ENCODE data around the gene INMT. TPM values are rescaled to one million over a fixed set of nuclear protein-coding genes. Genes with fewer than 3 reads are reported as not detected.
"Not testable (repeated sequence)": the region's sequence is repeated elsewhere in the genome, so short reads cannot be mapped to it uniquely, and the experiment has no call there.

The INMT gene
- total RNA-seq: 40.4 TPM
- long read RNA-seq, transcript INMT-201 (3 exons, 2,559 nt): major isoform, 5 of 8 reads
- long read RNA-seq, partial matches to known transcripts: 2 of 8 reads
- long read RNA-seq, other reads (novel, unspliced or antisense): 1 of 8 reads

DNA sequence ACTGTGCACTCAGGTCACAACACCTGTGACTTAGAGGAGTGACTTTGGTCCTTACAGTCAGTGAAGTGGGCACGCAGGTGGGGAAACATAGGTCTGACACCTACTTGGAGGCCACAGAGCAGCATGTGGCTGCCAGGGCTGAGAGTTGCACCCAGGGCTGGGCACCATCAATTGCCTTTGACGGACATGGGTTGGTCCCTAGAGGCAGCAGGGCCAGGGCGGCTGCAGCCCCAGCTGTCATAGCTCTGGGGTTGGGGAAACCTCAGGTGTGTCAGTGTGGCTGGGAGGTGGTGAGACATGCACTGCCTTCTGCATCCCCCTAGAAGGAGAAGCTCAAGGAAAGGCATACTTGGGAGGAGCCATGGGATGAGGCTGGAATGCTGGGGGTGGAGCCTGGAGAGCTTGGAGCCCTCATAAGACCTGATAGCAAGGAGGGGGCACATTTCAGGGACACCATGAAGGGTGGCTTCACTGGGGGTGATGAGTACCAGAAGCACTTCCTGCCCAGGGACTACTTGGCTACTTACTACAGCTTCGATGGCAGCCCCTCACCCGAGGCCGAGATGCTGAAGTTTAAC is at the start of gene INMT:
INMT (plus strand) TSS at position 440 of the 578 bp plus-strand sequence; CDS start at position 456, 16 bp downstream.
- ATAC-seq (ENCODE audit: poor library complexity) (peak; percentile 26), DNase-seq (no peak)
- intact Hi-C loops (cut with DNase I): no loop called here

DNA sequence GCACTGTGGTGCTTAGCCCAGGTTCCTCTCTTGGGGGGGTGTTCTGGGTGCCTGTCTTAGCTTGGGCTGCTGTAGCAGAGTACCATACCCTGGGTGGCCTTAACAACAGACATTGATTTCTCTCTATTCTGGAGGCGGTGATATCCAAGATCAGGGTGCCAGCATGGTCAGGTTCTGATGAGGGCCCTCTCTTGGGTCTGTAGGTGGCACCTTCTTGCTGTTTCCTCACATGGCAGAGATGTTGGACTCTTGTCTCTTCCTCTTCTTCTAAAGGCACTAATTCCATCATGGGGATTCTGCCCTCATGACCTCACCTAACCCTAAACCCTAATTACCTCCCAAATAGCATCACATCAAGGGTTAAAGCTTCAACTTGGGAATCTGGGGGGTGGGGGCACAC is 49.7 kb upstream of the INMT start:
- intact Hi-C loops (cut with DNase I): no loop called here
- DNase-seq (no peak), ATAC-seq (ENCODE audit: poor library complexity) (no peak)

- DNase-seq: no peak
- intact Hi-C loops (cut with DNase I): no loop called here
- no peak for ATAC-seq (ENCODE audit: poor library complexity)
These were observed 48.2 kb upstream of the INMT start for GRCh38 chr7:30703756-30704155.

DNA sequence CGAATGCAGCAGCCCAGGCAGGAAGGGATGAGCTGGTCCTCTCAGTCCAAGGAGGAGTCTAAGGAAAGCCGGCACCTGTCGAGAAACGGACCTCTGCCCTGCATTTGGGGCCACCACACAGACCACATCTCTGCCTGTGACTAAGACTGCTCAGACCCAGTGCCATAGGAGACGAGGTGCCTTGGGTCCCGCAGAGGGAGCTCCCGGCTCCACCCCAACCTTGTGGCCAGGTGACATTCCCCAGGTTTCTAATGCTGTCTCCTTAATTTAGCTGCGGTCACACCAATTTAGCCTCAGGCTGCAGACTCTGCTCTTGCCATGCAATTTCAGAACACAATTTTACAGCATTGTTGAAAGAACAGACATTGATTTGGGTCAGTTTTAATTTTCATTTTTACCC is 46.9 kb upstream of the INMT start:
- intact Hi-C loops (cut with DNase I): no loop called here
- DNase-seq: no peak
- no peak for ATAC-seq (ENCODE audit: poor library complexity)

- intact Hi-C loops (cut with DNase I): no loop called here
- ATAC-seq (ENCODE audit: poor library complexity) (no peak), DNase-seq (no peak)
These were observed 46.3 kb upstream of the INMT start for GRCh38 chr7:30705596-30705995.

DNA sequence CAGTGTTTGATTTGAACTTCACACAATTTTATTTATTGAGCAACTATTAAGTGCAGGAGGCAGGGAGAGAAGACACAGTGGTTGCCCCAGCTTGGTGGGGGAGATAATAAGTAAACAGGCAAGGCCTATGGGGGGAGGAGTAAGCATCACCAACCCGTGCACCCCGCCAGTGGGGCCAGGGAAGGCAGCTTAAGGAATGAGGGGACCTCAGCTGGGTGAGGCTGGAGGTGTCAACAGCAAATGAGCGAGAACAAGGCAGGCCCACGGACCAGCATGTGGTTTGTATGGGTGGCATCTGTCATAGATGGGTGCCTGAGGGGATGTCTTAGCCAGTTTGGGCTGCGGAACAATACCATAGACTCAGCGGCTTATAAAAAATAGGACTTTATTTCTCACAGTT is 45.6 kb upstream of the INMT start:
- DNase-seq (no peak), ATAC-seq (ENCODE audit: poor library complexity) (no peak)
- intact Hi-C loops (cut with DNase I): no loop called here

GRCh38 chr7:30706908-30707307 is 45.0 kb upstream of the INMT start:
- intact Hi-C loops (cut with DNase I): no loop called here
- ATAC-seq (ENCODE audit: poor library complexity): peak; percentile 13
- DNase-seq: no peak

DNA sequence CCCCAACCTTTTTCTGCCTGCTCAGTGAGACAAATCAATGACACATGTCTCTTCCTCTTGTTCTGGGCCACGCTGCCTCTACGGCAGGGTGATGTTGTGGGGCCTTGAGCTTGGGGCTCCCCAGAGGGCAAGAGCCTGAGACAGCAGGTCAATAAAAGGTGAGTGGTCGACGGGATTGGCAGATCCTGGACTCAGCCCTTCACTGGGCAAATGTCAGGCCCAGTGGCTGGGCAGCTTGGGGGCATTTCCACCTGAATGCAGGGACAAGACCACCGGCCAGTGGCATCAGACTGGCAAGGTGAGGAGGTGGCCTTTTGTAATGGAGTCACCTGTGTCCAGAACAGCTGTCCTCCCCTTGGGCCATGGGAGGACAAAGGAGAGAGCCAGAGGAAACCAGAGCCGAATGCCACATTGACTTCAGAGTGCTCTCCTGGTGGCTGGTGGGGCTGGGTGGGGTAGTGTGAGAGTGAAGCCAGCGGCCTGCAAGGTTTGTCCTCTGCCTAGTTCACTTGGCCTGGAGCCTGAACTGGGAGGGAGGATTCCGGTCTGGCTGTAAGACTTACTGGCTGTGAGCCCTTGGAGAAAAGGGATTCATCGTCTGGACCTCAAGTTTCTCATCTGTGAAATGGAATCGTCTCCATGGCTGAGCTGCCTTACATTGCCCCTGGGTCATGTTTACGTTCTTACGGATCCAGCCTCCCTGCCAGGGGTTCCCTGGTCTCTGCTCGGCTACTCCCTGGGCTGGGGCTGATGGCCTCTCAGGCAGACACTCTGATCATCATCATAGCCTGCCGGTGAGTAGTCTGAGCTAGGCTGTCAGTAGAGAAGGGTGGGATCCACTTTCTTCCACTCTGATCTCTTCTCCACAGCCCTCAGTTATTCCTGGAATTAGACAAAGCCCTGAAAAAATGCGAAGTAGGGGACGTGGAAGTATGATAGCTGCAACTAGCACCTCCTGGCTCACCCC is 44.3 kb upstream of the INMT start:
- intact Hi-C loops (cut with DNase I): no loop called here
- ATAC-seq (ENCODE audit: poor library complexity): peak; percentile 79
- peak; percentile 79 for DNase-seq

DNA sequence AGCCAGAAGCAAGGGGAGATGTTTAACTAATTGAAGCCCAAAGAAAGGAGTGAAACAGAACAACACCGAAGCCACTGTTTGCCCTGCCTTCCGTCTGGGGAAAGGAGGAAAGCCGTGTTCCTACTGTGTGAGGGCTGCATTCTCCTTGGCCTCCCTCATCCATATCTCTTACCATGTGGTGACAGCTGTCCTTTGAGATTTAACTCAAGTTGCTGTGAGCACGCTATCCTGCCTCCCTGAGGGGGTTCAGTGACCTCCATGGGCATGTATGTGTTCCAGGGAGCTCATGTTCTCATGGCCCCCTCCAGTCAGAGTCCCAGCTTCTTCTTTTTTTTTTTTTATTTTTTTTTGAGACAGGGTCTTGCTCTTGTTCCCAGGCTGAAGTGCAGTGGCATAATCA is 43.5 kb upstream of the INMT start:
- DNase-seq (no peak), ATAC-seq (ENCODE audit: poor library complexity) (peak; percentile 52)
- intact Hi-C loops (cut with DNase I): no loop called here

- DNase-seq (peak; percentile 67), ATAC-seq (ENCODE audit: poor library complexity) (peak; percentile 81)
- intact Hi-C loops (cut with DNase I): no loop called here
These were observed 43.0 kb upstream of the INMT start for GRCh38 chr7:30708983-30709382.

DNA sequence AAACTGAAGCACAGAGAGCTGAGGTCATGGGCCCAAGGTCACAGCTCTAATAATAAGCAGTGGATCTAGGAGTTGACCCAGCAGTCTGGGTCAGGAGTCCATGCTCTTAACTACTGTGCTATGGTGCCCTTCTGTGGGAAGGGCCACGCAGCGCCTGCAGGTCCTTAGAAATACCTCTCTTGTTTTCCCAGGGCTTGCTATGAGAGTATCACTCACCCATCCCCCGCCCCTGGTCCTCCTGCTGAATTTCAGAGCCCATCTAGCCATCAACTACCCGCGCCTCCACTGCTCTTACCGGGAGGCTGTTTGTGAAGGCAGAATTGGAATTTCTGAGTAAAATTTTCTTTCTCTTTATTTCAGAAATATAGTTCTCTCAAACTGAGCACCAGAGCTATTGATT is 42.4 kb upstream of the INMT start:
- ATAC-seq (ENCODE audit: poor library complexity) (no peak), DNase-seq (no peak)
- intact Hi-C loops (cut with DNase I): no loop called here

DNA sequence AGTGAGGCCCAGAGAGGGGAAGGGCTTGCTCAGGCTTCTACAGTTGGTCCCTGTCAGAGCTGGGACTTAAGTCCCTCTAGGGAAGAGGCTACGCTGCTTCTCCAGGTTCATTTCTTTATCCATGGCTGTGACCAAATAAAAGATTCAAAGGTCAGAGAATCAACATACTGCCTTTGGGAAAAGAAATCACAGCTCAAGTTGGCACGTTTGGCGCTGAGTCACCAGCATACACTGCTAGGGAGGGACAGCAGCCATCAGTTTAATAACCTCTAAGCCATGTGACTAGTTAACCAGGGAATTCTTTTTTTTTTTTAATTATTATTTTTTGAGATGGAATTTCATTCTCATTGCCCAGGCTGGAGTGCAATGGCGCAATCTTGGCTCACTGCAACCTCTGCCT is 41.3 kb upstream of the INMT start:
- DNase-seq: no peak
- ATAC-seq (ENCODE audit: poor library complexity): no peak
- intact Hi-C loops (cut with DNase I): no loop called here

DNA sequence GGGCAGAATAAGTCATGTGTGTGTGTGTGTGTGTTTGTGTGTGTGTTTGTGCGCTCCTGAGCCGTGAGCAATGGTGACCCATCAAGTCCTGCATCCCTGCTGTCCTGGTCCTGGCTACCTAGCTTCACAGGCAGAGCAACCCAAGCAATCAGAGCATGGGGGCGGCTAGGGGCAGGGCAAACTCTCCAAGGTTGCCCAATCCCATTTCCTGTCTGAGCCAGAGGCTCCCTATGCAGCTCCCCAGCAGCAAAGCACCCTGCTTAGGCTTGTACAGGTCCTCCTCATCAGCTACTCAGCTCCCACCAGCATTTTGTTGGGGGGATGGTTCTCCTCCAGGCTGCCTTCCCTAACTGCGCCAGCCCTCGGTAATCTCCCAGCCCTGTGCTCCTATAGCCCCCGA is 38.5 kb upstream of the INMT start:
- no peak for ATAC-seq (ENCODE audit: poor library complexity)

GRCh38 chr7:30714129-30714528 is 37.8 kb upstream of the INMT start:
- DNase-seq (no peak), ATAC-seq (ENCODE audit: poor library complexity) (no peak)
- intact Hi-C loops (cut with DNase I): no loop called here

More for the DNA sequence above, 38.5 kb upstream of the INMT start:
- intact Hi-C loops (cut with DNase I): no loop called here
- no peak for DNase-seq

DNA sequence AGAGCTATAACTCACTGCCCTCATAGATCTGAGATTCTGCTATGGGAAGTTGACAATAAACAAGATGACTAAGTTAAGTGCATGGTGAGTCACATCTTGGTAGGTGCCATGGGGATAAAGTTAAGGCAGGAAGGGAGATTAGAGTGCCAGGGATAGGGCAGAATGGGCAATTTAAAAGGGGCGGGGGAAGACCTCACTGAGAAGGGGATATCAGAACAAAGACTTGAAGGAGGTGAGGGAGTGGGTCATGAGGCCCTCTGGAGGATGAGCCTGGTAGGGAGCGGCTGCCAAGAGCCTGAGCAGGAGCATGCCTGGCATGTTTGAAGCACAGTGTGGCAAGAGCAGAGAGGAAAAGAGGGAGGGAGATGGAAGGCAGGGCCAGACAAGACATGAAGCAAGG is 34.8 kb upstream of the INMT start:
- no peak for DNase-seq
- intact Hi-C loops (cut with DNase I): no loop called here
- ATAC-seq (ENCODE audit: poor library complexity): no peak

DNA sequence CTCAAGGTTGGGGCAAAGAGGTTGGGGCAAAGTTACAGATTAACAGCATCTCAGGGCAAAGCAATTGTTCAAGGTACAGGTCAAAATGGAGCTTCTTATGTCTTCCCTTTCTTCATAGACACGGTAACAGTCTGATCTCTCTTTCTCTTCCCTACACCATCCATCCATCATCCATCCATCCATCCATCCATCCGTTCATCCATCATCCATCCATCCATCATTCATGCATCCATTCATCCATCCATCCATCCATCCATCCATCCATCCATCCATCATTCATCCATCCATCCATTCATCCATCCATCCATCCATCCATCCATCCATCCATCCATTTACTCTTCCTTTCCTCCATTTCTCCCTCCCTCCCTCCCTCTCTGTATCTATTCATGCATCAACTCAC is 32.5 kb upstream of the INMT start:
- DNase-seq; intact Hi-C loops (cut with DNase I); ATAC-seq (ENCODE audit: poor library complexity): not testable (repeated sequence)

DNA sequence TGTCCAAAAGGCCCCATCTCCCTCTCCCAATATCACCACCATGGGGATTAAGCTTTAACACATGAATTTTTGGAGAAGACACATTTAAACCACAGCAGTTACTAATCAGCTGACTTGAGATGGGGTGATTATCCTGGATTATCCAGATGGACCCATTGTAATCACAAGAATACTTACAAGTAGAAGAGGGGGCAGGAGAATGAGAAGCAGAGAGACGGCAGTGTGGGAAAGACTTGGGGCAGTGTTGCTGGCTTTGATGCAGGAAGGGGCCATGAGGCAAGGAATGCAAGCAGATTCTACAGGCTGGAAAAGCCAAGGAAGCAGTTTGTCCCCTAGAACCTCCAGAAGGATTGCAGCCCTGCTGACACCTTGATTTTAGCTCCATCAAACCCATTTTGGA is 30.7 kb upstream of the INMT start:
- no peak for ATAC-seq (ENCODE audit: poor library complexity)
- intact Hi-C loops (cut with DNase I): no loop called here
- DNase-seq: no peak

- ATAC-seq (ENCODE audit: poor library complexity) (no peak), DNase-seq (no peak)
- intact Hi-C loops (cut with DNase I): no loop called here
These were observed 29.7 kb upstream of the INMT start for GRCh38 chr7:30722187-30722586.

DNA sequence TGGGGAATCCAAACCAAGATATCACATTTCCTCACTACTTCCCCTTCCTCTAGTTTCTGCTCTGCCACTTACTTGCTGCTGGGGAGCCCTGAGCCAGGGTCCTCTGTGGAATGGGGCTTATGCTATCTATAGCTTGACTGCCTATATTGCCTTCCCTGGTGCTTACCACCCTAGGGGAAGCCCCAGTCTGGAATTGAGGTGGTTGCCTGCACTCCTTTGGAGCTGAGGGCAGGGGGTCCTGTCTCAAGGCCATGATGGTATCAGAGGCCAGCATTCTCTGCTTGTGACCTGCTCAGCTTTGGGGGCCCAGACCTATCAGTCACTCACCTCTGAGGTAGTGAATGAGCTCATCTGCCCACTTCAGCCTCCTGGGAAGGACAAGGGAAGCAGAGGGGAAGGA is 29.3 kb upstream of the INMT start:
- intact Hi-C loops (cut with DNase I): no loop called here
- ATAC-seq (ENCODE audit: poor library complexity) (no peak), DNase-seq (no peak)

- DNase-seq (no peak), ATAC-seq (ENCODE audit: poor library complexity) (no peak)
- intact Hi-C loops (cut with DNase I): no loop called here
These were observed 28.2 kb upstream of the INMT start for GRCh38 chr7:30723776-30724175.
